GM19438 (cell line): Measurements from ENCODE around the gene ANKMY1.
"Not testable (repeated sequence)": the region's sequence is repeated elsewhere in the genome, so short reads cannot be mapped to it uniquely, and the experiment has no call there.

Experiments used
- ATAC-seq: cut with Tn5 transposase; IDR thresholded peaks from one replicate; pipeline ENCODE4 v1.9.1; 2021; ENCODE audit warnings: low read depth; ENCODE audit not compliant: unreplicated experiment

Gene ANKMY1

GRCh38 chr2:240557101-240557751 is 562 bp downstream of the ANKMY1 start:
- no peak for ATAC-seq

- ATAC-seq, result no peak
These were observed 1.2 kb downstream of the ANKMY1 start for GRCh38 chr2:240556553-240557100.

DNA sequence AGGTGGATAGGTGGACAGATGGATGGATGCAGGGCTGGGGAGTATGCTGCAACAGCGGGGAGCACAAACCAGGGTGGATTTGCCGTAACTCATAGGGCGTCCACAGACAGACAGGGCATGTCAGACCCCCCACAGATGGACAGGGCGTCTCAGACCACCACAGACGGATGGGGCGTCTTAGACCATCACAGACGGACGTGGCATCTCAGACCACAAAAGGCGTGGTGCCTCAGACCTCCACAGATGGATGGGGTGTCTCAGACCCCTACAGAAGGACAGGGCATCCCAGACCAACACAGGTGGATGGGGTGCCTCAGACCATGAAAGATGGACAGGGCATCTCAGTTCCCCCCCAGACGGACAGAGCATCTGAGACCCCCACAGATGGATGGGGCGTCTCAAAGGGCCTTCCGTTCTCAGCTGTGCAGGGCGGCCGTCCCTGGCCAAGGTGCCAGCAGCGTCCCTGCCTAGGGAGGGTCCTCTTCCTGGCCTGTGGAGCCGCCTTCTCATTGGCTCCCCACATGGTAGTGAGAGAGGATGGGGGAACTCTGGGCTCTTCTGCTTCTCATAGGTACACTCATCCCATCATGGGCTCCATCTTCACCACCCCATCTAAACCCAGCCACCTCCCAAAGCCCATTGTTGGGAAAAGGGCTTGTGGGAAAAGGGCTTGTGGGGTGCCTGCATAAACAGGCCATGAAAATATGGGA is 2.1 kb downstream of the ANKMY1 start:
- ATAC-seq, result no peak

GRCh38 chr2:240554767-240555493 is 2.9 kb downstream of the ANKMY1 start:
- no peak for ATAC-seq

- ATAC-seq, result no peak
These were observed 3.8 kb downstream of the ANKMY1 start for GRCh38 chr2:240553956-240554480.

- no peak for ATAC-seq
These were observed 6.0 kb downstream of the ANKMY1 start for GRCh38 chr2:240551811-240552210.

GRCh38 chr2:240551288-240551687 is 6.5 kb downstream of the ANKMY1 start:
- no peak for ATAC-seq

- ATAC-seq, result no peak
These were observed 17.9 kb downstream of the ANKMY1 start for GRCh38 chr2:240539906-240540305.

- ATAC-seq, result not testable (repeated sequence)
These were observed 18.7 kb downstream of the ANKMY1 start for GRCh38 chr2:240539101-240539500.

- ATAC-seq, result no peak
These were observed 19.6 kb downstream of the ANKMY1 start for GRCh38 chr2:240538031-240538780.

GRCh38 chr2:240532031-240532775 is 25.6 kb downstream of the ANKMY1 start:
- no peak for ATAC-seq

DNA sequence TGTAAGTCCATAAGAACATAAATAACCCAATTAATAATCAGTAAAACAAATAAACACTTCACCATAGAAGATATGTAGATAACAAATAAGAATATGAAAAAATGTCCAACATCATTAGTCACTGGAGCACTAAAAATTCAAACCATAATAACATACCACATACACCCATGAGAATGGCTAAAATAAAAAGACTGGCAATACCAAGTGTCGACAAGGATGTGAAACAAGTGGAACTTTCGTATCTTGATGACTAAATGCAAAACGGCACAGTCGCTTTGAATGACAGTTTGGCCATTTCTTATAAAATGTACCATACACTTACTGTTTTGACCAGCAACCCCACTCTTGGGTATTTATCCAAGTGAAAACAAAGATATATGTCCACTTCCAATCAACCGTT is 26.8 kb downstream of the ANKMY1 start:
- ATAC-seq, result no peak

DNA sequence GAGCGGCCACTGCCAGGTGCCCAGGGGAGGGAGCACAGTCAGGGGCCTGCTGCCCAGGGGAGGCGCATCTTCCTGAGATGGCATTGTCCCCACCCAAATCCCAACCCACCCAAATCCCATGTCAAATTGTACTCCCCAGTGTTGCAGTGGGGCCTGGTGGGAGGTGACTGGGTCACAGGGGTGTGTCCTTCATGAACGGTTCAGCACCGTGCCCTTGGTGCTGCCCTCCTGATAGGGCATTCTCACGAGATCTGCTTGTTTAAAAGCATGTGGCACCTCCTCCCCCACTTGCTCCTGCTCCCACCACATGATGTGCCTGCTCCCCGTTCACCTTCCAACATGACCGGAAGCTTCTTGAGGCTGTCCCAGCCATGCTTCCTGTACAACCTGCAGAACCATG is 27.6 kb downstream of the ANKMY1 start:
- ATAC-seq, result no peak

DNA sequence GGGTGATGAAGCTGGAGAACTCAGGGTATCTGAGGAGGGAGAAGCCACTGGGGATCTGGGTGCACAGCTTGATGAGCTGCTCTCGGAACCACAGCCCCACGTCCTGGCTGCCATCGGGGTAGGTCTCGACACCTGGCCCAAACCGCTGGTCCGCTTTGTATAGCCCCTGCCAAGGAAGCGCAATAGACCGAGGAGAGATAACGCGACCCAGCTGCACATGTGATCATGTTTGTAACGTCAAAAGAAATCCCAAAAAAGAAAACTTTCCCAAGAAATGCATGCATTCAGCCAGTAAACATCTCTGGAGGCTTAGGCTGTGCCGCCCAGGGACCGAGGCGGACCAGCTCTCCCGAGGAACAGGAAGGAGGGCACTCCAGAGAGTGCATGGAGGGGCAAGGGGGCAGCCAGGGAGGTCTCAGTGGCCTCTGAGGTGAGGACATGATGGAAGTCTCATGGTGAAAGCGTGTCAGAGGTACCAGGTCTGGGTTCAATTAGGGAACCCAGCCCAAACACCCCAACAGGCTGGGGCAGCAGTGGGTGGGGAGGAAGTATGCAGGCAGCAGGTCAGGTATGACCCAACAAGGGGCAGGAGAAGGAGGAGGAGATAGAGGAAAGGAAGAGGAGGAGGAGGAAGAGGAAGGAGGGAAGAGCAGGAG is 28.3 kb downstream of the ANKMY1 start:
- ATAC-seq, result no peak

DNA sequence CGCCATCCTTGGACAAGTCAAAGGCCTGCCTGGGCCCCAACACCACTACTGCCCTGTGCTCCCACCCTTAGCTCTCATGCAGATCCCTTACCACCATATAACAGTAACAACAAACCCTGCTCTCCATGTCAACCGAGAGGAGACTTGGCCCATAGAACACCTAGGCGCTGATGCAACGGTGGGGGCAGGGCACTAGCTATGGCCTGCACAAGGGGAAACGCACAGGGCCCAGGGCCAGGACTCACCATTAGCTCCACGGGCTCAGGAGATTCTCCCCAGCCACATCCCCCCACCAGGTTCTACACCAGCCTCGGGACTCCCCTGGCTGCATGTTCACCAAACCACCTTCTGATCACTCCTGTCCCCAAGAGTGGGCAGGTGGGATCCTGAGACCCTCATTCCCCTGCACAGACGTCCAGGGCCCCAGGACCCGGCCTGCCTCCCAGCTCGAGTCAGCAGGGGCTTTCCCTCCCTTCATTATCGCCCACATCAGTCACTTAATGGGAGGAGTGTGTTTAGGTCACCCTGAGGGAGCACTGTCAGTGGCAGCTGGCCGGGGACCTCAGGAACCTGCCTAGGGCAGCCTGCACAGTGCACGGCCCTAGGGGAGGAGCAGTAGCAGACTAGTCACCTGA is 29.3 kb downstream of the ANKMY1 start:
- no peak for ATAC-seq

- no peak for ATAC-seq
These were observed 30.5 kb downstream of the ANKMY1 start for GRCh38 chr2:240527153-240527750.

DNA sequence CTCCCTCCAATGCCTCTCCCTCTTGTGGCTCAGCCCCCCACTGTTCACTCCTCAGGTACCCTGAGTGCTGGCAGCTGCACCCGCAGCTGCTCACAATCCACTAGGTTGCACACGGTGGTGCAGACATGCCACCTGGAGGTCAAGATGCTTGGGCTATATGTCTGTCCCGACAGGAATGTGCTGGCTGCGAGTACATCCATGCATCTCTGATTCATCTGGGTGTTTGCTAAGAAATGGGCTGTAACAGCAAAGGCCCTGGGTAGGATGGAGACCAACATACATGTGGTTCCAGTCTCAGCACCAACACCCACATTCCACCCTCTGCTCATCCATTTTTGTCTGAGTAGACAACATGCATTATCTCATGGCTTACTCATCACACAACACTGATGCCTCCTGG is 31.3 kb downstream of the ANKMY1 start:
- no peak for ATAC-seq

- ATAC-seq, result no peak
These were observed 32.0 kb downstream of the ANKMY1 start for GRCh38 chr2:240525802-240526201.
